HCT116 (cell line): ENCODE results near the gene ORC2. TPM values are rescaled to one million over a fixed set of nuclear protein-coding genes. Genes with fewer than 3 reads are reported as not detected.

Source experiments
- ATAC-seq: fragments of 200-7000 bp; cut with Tn5 transposase; 2 replicates; pipeline ENCODE4 v1.9.1; 2020; ENCODE audit warnings: mild to moderate bottlenecking, moderate library complexity
- BruUV-seq: library from RNA; stranded (reverse); fragments of 400-500 nt; replicated peaks from 2 replicates; lab custom pipeline; 2021; lab: Mats Ljungman, UMichigan
- CTCF ChIA-PET: fragments of 300-600 bp; sonication (Branson Sonifier 250); formaldehyde crosslinking; loops from one replicate; lab custom pipeline; 2021; ENCODE audit warnings: antibody characterized with exemption; lab: Charles Lee
- POLR2A ChIA-PET: fragments of 300-600, 350-600 bp; sonication (Branson Sonifier 250); formaldehyde crosslinking; loops from one replicate; lab custom pipeline; 2021; ENCODE audit warnings: antibody characterized with exemption; lab: Charles Lee
- RAD21 ChIA-PET, 2 experiments: fragments of 300-600 bp; sonication (Branson Sonifier 250); formaldehyde crosslinking; loops; one replicate each; lab custom pipeline; 2023; ENCODE audit warnings: low total read pairs in 2 of 2; ENCODE audit not compliant: uncharacterized antibody in 2 of 2, unreplicated experiment in 2 of 2, low non-redundant PET in 1 of 2; lab: Charles Lee
- DNase-seq: peaks from one replicate; pipeline ENCODE4 v3.0.0-alpha.2; 2010; ENCODE audit warnings: low read depth, low spot score
- H2AFZ ChIP-seq: fragments of 200-600 bp; shearing (Covaris generic), sonication (generic); 2 replicates; pipeline ENCODE4 v1.6.1; 2017; ENCODE audit warnings: low read depth, mixed run types, mixed read lengths, antibody characterized with exemption, low read length; ENCODE audit not compliant: poor library complexity, severe bottlenecking
- H3K27ac ChIP-seq: 2 replicates; pipeline ENCODE4 v1.5.1; 2012; ENCODE audit warnings: low read depth, low read length
- H3K27me3 ChIP-seq: fragments of 200-600 bp; sonication (generic); 2 replicates; pipeline ENCODE4 v1.6.1; 2016; ENCODE audit warnings: mixed run types, low read length, mixed read lengths; ENCODE audit not compliant: insufficient read depth
- H3K36me3 ChIP-seq, 2 experiments: fragments of 200-500 bp in 1 of 2; fragments of 200-600 bp in 1 of 2; sonication (Bioruptor generic) in 1 of 2; sonication (generic) in 1 of 2; 2 replicates each; pipeline versions ENCODE4 v1.5.1 to v1.6.1; 2014 to 2016; ENCODE audit warnings: low read length in 2 of 2, inconsistent platforms in 1 of 2, mixed read lengths in 1 of 2, mixed run types in 1 of 2; ENCODE audit not compliant: insufficient read depth in 2 of 2, control insufficient read depth in 1 of 2
- H3K4me1 ChIP-seq, 2 experiments: fragments of 200-600 bp in 1 of 2; sonication (generic) in 1 of 2; 2 replicates each; pipeline versions ENCODE4 v1.5.1 to v1.6.1; 2012 to 2017; ENCODE audit warnings: low read length in 2 of 2, inconsistent platforms in 1 of 2, mild to moderate bottlenecking in 1 of 2, mixed read lengths in 1 of 2, mixed run types in 1 of 2, moderate library complexity in 1 of 2; ENCODE audit not compliant: insufficient read depth in 2 of 2, control insufficient read depth in 1 of 2
- H3K4me2 ChIP-seq: fragments of 200-600 bp; sonication (generic); 2 replicates; pipeline ENCODE4 v1.6.1; 2017; ENCODE audit warnings: mixed run types, low read length, mixed read lengths
- H3K4me3 ChIP-seq, 2 experiments: fragments of 200-600 bp in 1 of 2; sonication (generic) in 1 of 2; replicated peaks in 1 of 2; 2 replicates each; pipeline ENCODE4 v1.5.1; 2011 to 2016; ENCODE audit warnings: low read length in 2 of 2, control low read depth in 1 of 2, low read depth in 1 of 2, mild to moderate bottlenecking in 1 of 2, mixed read lengths in 1 of 2, mixed run types in 1 of 2
- H3K79me2 ChIP-seq: fragments of 200-600 bp; sonication (generic); 2 replicates; pipeline ENCODE4 v1.6.1; 2017; ENCODE audit warnings: mild to moderate bottlenecking, mixed run types, low read length, moderate library complexity, mixed read lengths; ENCODE audit not compliant: insufficient read depth
- H3K9ac ChIP-seq: fragments of 200-600 bp; sonication (generic); 2 replicates; pipeline ENCODE4 v1.6.1; 2016; ENCODE audit warnings: low read length, mixed read lengths
- H3K9me2 ChIP-seq: fragments of 200-600 bp; sonication (generic), shearing (Covaris generic); 2 replicates; pipeline ENCODE4 v1.6.1; 2017; ENCODE audit warnings: mixed run types, mild to moderate bottlenecking, moderate library complexity; ENCODE audit not compliant: insufficient read depth
- H3K9me3 ChIP-seq, 2 experiments: fragments of 200-500 bp in 1 of 2; fragments of 200-600 bp in 1 of 2; sonication (Bioruptor generic) in 1 of 2; sonication (generic) in 1 of 2; 2 replicates each; pipeline ENCODE4 v1.6.1; 2014 to 2017; ENCODE audit warnings: low read length in 2 of 2, mixed read lengths in 2 of 2, inconsistent platforms in 1 of 2, low read depth in 1 of 2, mild to moderate bottlenecking in 1 of 2, mixed run types in 1 of 2, moderate library complexity in 1 of 2; ENCODE audit not compliant: control insufficient read depth in 1 of 2, insufficient read depth in 1 of 2
- H4K20me1 ChIP-seq: fragments of 200-600 bp; sonication (generic), shearing (Covaris generic); 2 replicates; pipeline ENCODE4 v1.6.1; 2017; ENCODE audit warnings: mixed run types, mild to moderate bottlenecking, moderate library complexity; ENCODE audit not compliant: insufficient read depth
- CEBPB ChIP-seq: IDR thresholded peaks from 2 replicates; pipeline ENCODE4 v1.6.1; 2012; ENCODE audit warnings: low read depth
- REST ChIP-seq: IDR thresholded peaks from 2 replicates; pipeline ENCODE4 v1.6.1; 2012; ENCODE audit warnings: low read depth
- intact Hi-C: fragments of 100-400 bp; cut with micrococcal nuclease; formaldehyde crosslinking; loops from 2 replicates; pipeline ENCODE4 v1.10.0; 2022
- total RNA-seq: library from RNA; stranded (reverse); gene quantifications from one replicate; pipeline ENCODE4 v1.2.1, GENCODE V29; 2021; ENCODE audit not compliant: unreplicated experiment

The ORC2 gene
- total RNA-seq, 1 experiment from 2014 or later, result 51.9 TPM

- BruUV-seq, result no TSS peak
These were observed 4.7 kb upstream of the ORC2 start for GRCh38 chr2:200968162-200968561.

More at GRCh38 chr2:200968162-200968561, 4.7 kb upstream of the ORC2 start:
- no peak overlapping the region for H3K4me3 ChIP-seq
- H3K36me3 ChIP-seq, result no peaks in the 10 kb centered on the region
- intact Hi-C loops, result no loop called here
- H3K27ac ChIP-seq, result no peak overlapping the region
- H3K9me3 ChIP-seq, result no peaks in the 10 kb centered on the region
- H3K9ac ChIP-seq, result peak overlapping the region; percentile 19; the same call in 1 of the 2 replicates
- ChIA-PET RAD21 (no interaction called here), POLR2A (no interaction called here), CTCF (no interaction called here)
- peak overlapping the region; percentile 54 for H3K4me2 ChIP-seq
- TF ChIP-seq CEBPB, result peak; percentile 42; the same call in 1 of the 2 replicates
- TF ChIP-seq REST, result no peak
- no peak for ATAC-seq
- no peaks in the 10 kb centered on the region for H4K20me1 ChIP-seq
- H3K27me3 ChIP-seq, result no peaks in the 10 kb centered on the region
- no peaks in the 10 kb centered on the region for H3K9me2 ChIP-seq
- H3K79me2 ChIP-seq, result peaks cover 22% of the 10 kb centered on the region
- peak; percentile 28 for DNase-seq
- H2AFZ ChIP-seq, result no peak overlapping the region
- peaks cover 3 to 40% of the 10 kb centered on the region in 2 experiments; a peak in 3 of 4 replicates for H3K4me1 ChIP-seq
